ENCODE measurements around the gene TMEM203.
"Not testable (repeated sequence)": the region's sequence is repeated elsewhere in the genome, so short reads cannot be mapped to it uniquely, and the experiment has no call there.

Gene TMEM203

GRCh38 chr9:137243626-137244485 is 38.4 kb upstream of the TMEM203 start:
- TF ChIP-seq ZFX (IDR thresholded peaks at IDR 0.05) = no peak
- TF ChIP-seq CTCF (conservative IDR thresholded peaks at IDR 0.05) = no peak
- no peak overlapping the region for H3K27ac ChIP-seq

GRCh38 chr9:137243266-137243625 is 37.8 kb upstream of the TMEM203 start:
- H3K27ac ChIP-seq = not testable (repeated sequence)

GRCh38 chr9:137242269-137243203 is 37.1 kb upstream of the TMEM203 start:
- H3K27ac ChIP-seq = peak overlapping the region; percentile 99
- TF ChIP-seq CTCF (conservative IDR thresholded peaks at IDR 0.05) = no peak
- no peak for TF ChIP-seq ZFX (IDR thresholded peaks at IDR 0.05)

- no peak for TF ChIP-seq CTCF (conservative IDR thresholded peaks at IDR 0.05)
- peak; percentile 54; the same call in 1 of the 2 replicates for TF ChIP-seq ZFX (IDR thresholded peaks at IDR 0.05)
- peak overlapping the region; percentile 99 for H3K27ac ChIP-seq
These were observed 36.2 kb upstream of the TMEM203 start for GRCh38 chr9:137241490-137242268.

GRCh38 chr9:137240841-137241489 is 35.5 kb upstream of the TMEM203 start, which contains the start of gene TUBB4B:
Gene TUBB4B (plus strand): TSS chr9:137241287. CDS start chr9:137241361, 74 bp downstream.
- TF ChIP-seq CTCF (conservative IDR thresholded peaks at IDR 0.05) (no peak), ZFX (IDR thresholded peaks at IDR 0.05) (no peak)
- H3K27ac ChIP-seq = peak within 1 kb of the TSS; percentile 99

- H3K27ac ChIP-seq = peak overlapping the region; percentile 99
- peak; percentile 92; the same call in 1 of the 2 replicates for TF ChIP-seq ZFX (IDR thresholded peaks at IDR 0.05)
- TF ChIP-seq CTCF (conservative IDR thresholded peaks at IDR 0.05) = no peak
These were observed 34.9 kb upstream of the TMEM203 start for GRCh38 chr9:137240318-137240840.

GRCh38 chr9:137239541-137240200 is 34.2 kb upstream of the TMEM203 start:
- H3K27ac ChIP-seq = peak overlapping the region; percentile 99
